GM12878 (cell line): ENCODE results near the gene IPCEF1. TPM values are rescaled to one million over a fixed set of nuclear protein-coding genes. Genes with fewer than 3 reads are reported as not detected.

ENCODE experiments used
- BACH1 ChIP-seq: fragments of 450-650 bp; IDR thresholded peaks from 2 replicates; pipeline ENCODE4 v1.6.1; 2017; ENCODE audit warnings: mild to moderate bottlenecking, borderline replicate concordance
- BCL3 ChIP-seq: IDR thresholded peaks from 2 replicates; pipeline ENCODE4 v1.6.1; 2011; ENCODE audit warnings: borderline replicate concordance, low read depth, mild to moderate bottlenecking, moderate library complexity, low read length; ENCODE audit not compliant: insufficient read depth, poor library complexity, severe bottlenecking
- BCLAF1 ChIP-seq: fragments of 450-650 bp; IDR thresholded peaks from 2 replicates; pipeline ENCODE4 v1.6.1; 2017; ENCODE audit warnings: antibody characterized with exemption, mild to moderate bottlenecking, moderate library complexity
- CBFB ChIP-seq: IDR thresholded peaks from 2 replicates; pipeline ENCODE4 v1.6.1; 2016; ENCODE audit warnings: antibody characterized with exemption, low read depth
- CHD2 ChIP-seq: IDR thresholded peaks from 2 replicates; pipeline ENCODE4 v1.6.1; 2011; ENCODE audit warnings: low read depth, low read length, improper control_type of control experiment, borderline replicate concordance
- EP300 ChIP-seq, 2 experiments: fragments of 150-350 bp in 1 of 2; IDR thresholded peaks; 2 replicates each; pipeline ENCODE4 v1.6.1; 2011 to 2012; ENCODE audit warnings: low read depth in 2 of 2, low read length in 2 of 2, borderline replicate concordance in 1 of 2, improper control_type of control experiment in 1 of 2, inconsistent platforms in 1 of 2; ENCODE audit not compliant: control insufficient read depth in 1 of 2
- EZH2 ChIP-seq: IDR thresholded peaks from 2 replicates; pipeline ENCODE4 v1.6.1; 2012; ENCODE audit warnings: low read depth, mild to moderate bottlenecking, control low read depth, inconsistent platforms, low read length, borderline replicate concordance; ENCODE audit not compliant: control insufficient read depth
- FOS ChIP-seq: IDR thresholded peaks from 3 replicates; pipeline ENCODE4 v1.6.1; 2011; ENCODE audit warnings: borderline replicate concordance; ENCODE audit not compliant: insufficient read length; ENCODE audit errors: extremely low read depth
- HDAC2 ChIP-seq: fragments of 200-600 bp; sonication (generic); IDR thresholded peaks from 2 replicates; pipeline ENCODE4 v1.6.1; 2017
- HDGF ChIP-seq: fragments of 450-650 bp; IDR thresholded peaks from 2 replicates; pipeline ENCODE4 v1.6.1; 2016; ENCODE audit warnings: antibody characterized with exemption
- IRF4 ChIP-seq: IDR thresholded peaks from 2 replicates; pipeline ENCODE4 v1.6.1; 2011; ENCODE audit warnings: low read depth, low read length
- KAT2A ChIP-seq: conservative IDR thresholded peaks from 2 replicates; pipeline ENCODE4 v1.6.1; 2011; ENCODE audit warnings: low read depth, low read length; ENCODE audit not compliant: control insufficient read depth
- LARP7 ChIP-seq: fragments of 450-650 bp; IDR thresholded peaks from 2 replicates; pipeline ENCODE4 v1.6.1; 2017; ENCODE audit warnings: mild to moderate bottlenecking
- MEF2B ChIP-seq: fragments of 450-650 bp; IDR thresholded peaks from 2 replicates; pipeline ENCODE4 v1.6.1; 2018; ENCODE audit warnings: mild to moderate bottlenecking, moderate library complexity; ENCODE audit not compliant: partially characterized antibody, poor library complexity, severe bottlenecking
- NFIC ChIP-seq: IDR thresholded peaks from 2 replicates; pipeline ENCODE4 v1.6.1; 2012; ENCODE audit warnings: low read depth, mild to moderate bottlenecking, inconsistent platforms, low read length, moderate library complexity
- NFYA ChIP-seq: IDR thresholded peaks from 2 replicates; pipeline ENCODE4 v1.6.1; 2011; ENCODE audit warnings: low read depth, mild to moderate bottlenecking, low read length, improper control_type of control experiment, borderline replicate concordance
- RAD21 ChIP-seq: IDR thresholded peaks from 2 replicates; pipeline ENCODE4 v1.6.1; 2011; ENCODE audit warnings: mild to moderate bottlenecking, low read depth, low read length, moderate library complexity; ENCODE audit not compliant: insufficient read depth
- RCOR1 ChIP-seq: conservative IDR thresholded peaks from 2 replicates; pipeline ENCODE4 v1.6.1; 2012; ENCODE audit warnings: low read depth, low read length, improper control_type of control experiment
- SIX5 ChIP-seq: IDR thresholded peaks from 2 replicates; pipeline ENCODE4 v1.6.1; 2011; ENCODE audit warnings: mild to moderate bottlenecking, low read depth, low read length, moderate library complexity; ENCODE audit not compliant: severe bottlenecking
- STAT1 ChIP-seq: fragments of 450-650 bp; conservative IDR thresholded peaks from 2 replicates; pipeline ENCODE4 v1.6.1; 2014; ENCODE audit warnings: antibody characterized with exemption, mild to moderate bottlenecking
- TCF7 ChIP-seq: IDR thresholded peaks from 2 replicates; pipeline ENCODE4 v1.6.1; 2014; ENCODE audit warnings: antibody characterized with exemption, borderline replicate concordance
- polyA plus RNA-seq, 11 experiments: library from polyadenylated mRNA; depleted of rRNA in 4 of 11; unstranded in 6 of 11; stranded (reverse) in 5 of 11; fragments of >200 nt; fragmentation: Nextera tagmentation in 4 of 11; fragmentation: Illumina TruSeq in 1 of 11; extraction: Ambion mirVana in 4 of 11; extraction: Trizol in 1 of 11; gene quantifications; 1 replicate in 1 of 11; 2 replicates in 10 of 11; pipeline versions ENCODE4 v1.2.1 to v1.2.3, GENCODE V29; 2011 to 2016; ENCODE audit warnings: inconsistent platforms in 2 of 11, missing spikeins in 2 of 11, low read depth in 1 of 11
- total RNA-seq, 4 experiments: library from RNA; depleted of rRNA in 3 of 4; stranded (reverse); fragments of >200 nt in 3 of 4; fragmentation: Illumina TruSeq in 1 of 4; extraction: Trizol in 1 of 4; gene quantifications; 2 replicates each; pipeline versions ENCODE4 v1.2.1 to v1.2.3, GENCODE V29; 2013 to 2021
- TF ChIP-seq, protein P1 (sequence below): IDR thresholded peaks from 2 replicates; pipeline ENCODE4 v1.6.1; 2012; ENCODE audit warnings: low read depth, low read length, improper control_type of control experiment
- TF ChIP-seq, protein P2 (sequence below): fragments of 150-350 bp; IDR thresholded peaks from 2 replicates; pipeline ENCODE4 v1.6.1; 2016; ENCODE audit warnings: low read depth, low read length

The IPCEF1 gene
- total and polyA plus RNA-seq, 10 of the 15 experiments (the other 5 are each of a cell fraction or from before 2014, with no cell fraction given): 1.3 to 137 (median 4.2) TPM

DNA sequence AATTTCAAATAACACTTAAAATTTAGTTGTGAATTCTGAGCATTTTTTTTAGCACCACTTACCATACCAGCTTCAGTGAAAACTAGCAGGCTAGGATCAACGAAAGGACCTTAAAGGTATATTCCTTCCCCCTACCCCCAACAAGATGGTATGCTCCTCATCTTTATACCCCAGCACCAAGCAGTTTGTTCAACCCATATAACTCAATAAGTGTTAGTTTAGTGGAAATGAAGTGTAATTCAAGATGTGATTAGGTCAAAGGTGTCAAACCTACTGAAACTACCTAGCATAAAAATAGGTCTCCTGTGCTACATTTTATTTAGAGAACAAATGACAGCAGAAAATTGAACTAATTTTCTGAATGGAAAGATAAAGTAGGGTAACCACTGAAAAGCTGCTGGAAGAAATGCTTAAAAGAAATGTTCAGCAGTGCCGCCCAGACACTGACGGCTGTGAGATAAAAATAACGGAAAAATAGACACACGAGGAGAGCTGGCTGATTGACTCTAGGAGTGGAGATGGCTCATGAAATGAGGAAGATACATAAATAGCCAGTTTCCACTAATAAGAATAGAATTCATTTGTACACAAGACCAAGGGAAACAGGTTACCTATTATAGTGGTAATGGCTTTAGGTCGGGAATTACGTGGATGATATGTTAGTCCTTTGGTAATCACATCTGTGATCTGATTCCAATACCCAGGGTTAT lies 94.8 kb downstream of the IPCEF1 start (continued):
- TF ChIP-seq RAD21 (no peak), BACH1 (no peak), HDGF (no peak), CHD2 (no peak), STAT1 (no peak), BCL3 (no peak), IRF4 (no peak), TCF7 (no peak), HDAC2 (no peak), CBFB (no peak), EP300 (IDR thresholded peaks at IDR 0.05; ENCODE audit: borderline replicate concordance in 1 of 2, control insufficient read depth in 1 of 2, low read depth in 2 of 2, low read length in 2 of 2) (peak; percentile 19 to 62; a peak in 2 of 4 replicates), FOS (no peak), SIX5 (no peak), BCLAF1 (0 out of 2 replicates have a peak, but pooled peaks have one; percentile 45), KAT2A (no peak), LARP7 (no peak), NFYA (no peak), NFIC (no peak), EZH2 (no peak), RCOR1 (no peak), MEF2B (peak; percentile 89)
- TF ChIP-seq, protein P1, sequence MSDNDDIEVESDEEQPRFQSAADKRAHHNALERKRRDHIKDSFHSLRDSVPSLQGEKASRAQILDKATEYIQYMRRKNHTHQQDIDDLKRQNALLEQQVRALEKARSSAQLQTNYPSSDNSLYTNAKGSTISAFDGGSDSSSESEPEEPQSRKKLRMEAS: no peak
- TF ChIP-seq, protein P2, sequence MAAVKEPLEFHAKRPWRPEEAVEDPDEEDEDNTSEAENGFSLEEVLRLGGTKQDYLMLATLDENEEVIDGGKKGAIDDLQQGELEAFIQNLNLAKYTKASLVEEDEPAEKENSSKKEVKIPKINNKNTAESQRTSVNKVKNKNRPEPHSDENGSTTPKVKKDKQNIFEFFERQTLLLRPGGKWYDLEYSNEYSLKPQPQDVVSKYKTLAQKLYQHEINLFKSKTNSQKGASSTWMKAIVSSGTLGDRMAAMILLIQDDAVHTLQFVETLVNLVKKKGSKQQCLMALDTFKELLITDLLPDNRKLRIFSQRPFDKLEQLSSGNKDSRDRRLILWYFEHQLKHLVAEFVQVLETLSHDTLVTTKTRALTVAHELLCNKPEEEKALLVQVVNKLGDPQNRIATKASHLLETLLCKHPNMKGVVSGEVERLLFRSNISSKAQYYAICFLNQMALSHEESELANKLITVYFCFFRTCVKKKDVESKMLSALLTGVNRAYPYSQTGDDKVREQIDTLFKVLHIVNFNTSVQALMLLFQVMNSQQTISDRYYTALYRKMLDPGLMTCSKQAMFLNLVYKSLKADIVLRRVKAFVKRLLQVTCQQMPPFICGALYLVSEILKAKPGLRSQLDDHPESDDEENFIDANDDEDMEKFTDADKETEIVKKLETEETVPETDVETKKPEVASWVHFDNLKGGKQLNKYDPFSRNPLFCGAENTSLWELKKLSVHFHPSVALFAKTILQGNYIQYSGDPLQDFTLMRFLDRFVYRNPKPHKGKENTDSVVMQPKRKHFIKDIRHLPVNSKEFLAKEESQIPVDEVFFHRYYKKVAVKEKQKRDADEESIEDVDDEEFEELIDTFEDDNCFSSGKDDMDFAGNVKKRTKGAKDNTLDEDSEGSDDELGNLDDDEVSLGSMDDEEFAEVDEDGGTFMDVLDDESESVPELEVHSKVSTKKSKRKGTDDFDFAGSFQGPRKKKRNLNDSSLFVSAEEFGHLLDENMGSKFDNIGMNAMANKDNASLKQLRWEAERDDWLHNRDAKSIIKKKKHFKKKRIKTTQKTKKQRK: no peak
